ENCODE results near the gene ACBD6. TPM values are rescaled to one million over a fixed set of nuclear protein-coding genes. Genes with fewer than 3 reads are reported as not detected.
"Not testable (repeated sequence)": the region's sequence is repeated elsewhere in the genome, so short reads cannot be mapped to it uniquely, and the experiment has no call there.

The ACBD6 gene
- total and polyA plus RNA-seq, 8 donors: 15.0 to 25.1 (median 18.6) TPM

GRCh38 chr1:180415236-180415848, 87.0 kb downstream of the ACBD6 start:
- TF ChIP-seq CTCF (IDR thresholded peaks at IDR 0.05): no peak
- intact Hi-C loops (cut with DNase I): loop anchor here in 1 of 3 donors (10.0 kb wide), 1 partner anchor 161 kb away; no protein-coding TSS in a partner anchor
- no peak for FAIRE-seq

GRCh38 chr1:180412583-180412982, 89.8 kb downstream of the ACBD6 start:
- Histone ChIP-seq H3K4me1 (no peaks in the 10 kb centered on the region), H3K27ac (no peak overlapping the region), H3K36me3 (no peaks in the 10 kb centered on the region), H3K27me3 (no peaks in the 10 kb centered on the region), H3K9me3 (no peaks in the 10 kb centered on the region), H3K4me3 (no peak overlapping the region)
- DNase-seq (no peak), FAIRE-seq (no peak), ATAC-seq (no peak)
- 97% methylated on average over 4 of the region's 4 CpGs for whole genome bisulfite sequencing, 2 donors
- no peak for TF ChIP-seq CTCF (IDR thresholded peaks at IDR 0.05)
- intact Hi-C loops (cut with DNase I): loop anchor here in 1 of 3 donors (10.0 kb wide), 1 partner anchor 158 kb away; no protein-coding TSS in a partner anchor

More at GRCh38 chr1:180415236-180415848, 87.0 kb downstream of the ACBD6 start:
- Histone ChIP-seq H3K36me3 (no peaks in the 10 kb centered on the region), H3K27ac (no peak overlapping the region), H3K4me3 (no peak overlapping the region), H3K27me3 (no peaks in the 10 kb centered on the region), H3K9me3 (no peaks in the 10 kb centered on the region), H3K4me1 (no peaks in the 10 kb centered on the region)
- DNase-seq: no peak
- WGBS, 2 donors: 95 to 97% methylated on average over 8 of the region's 8 CpGs
- ATAC-seq: peak in 1 of 4 donors; percentile 23

GRCh38 chr1:180408128-180408527, 94.2 kb downstream of the ACBD6 start:
- DNase-seq; FAIRE-seq; H3K9me3 ChIP-seq; H3K27me3 ChIP-seq; H3K4me1 ChIP-seq; H3K36me3 ChIP-seq; ATAC-seq; H3K4me3 ChIP-seq; H3K27ac ChIP-seq; intact Hi-C loops (cut with DNase I): not testable (repeated sequence)
- no CpG with 5 or more reads among the region's 1 CpG for WGBS, 2 donors

- Histone ChIP-seq H3K4me1 (no peaks in the 10 kb centered on the region), H3K9me3 (no peaks in the 10 kb centered on the region), H3K27me3 (no peaks in the 10 kb centered on the region), H3K4me3 (no peak overlapping the region), H3K27ac (no peak overlapping the region), H3K36me3 (no peaks in the 10 kb centered on the region)
- DNase-seq (no peak), FAIRE-seq (no peak), ATAC-seq (no peak)
- intact Hi-C loops (cut with DNase I): no loop called here
- no peak for TF ChIP-seq CTCF (IDR thresholded peaks at IDR 0.05)
- WGBS, 2 donors: 87% methylated on average over 2 of the region's 2 CpGs
Observed at GRCh38 chr1:180407051-180407450, 95.3 kb downstream of the ACBD6 start.

GRCh38 chr1:180402551-180402950, 99.8 kb downstream of the ACBD6 start:
- ATAC-seq (no peak), DNase-seq (no peak), FAIRE-seq (no peak)
- TF ChIP-seq CTCF (IDR thresholded peaks at IDR 0.05): no peak
- H3K36me3 ChIP-seq: no peaks in the 10 kb centered on the region
- WGBS, 2 donors: 90 to 97% methylated on average over 6 of the region's 6 CpGs
- no peak overlapping the region for H3K4me3 ChIP-seq
- H3K9me3 ChIP-seq: no peaks in the 10 kb centered on the region
- no peaks in the 10 kb centered on the region for H3K27me3 ChIP-seq
- no peak overlapping the region for H3K27ac ChIP-seq
- H3K4me1 ChIP-seq: no peaks in the 10 kb centered on the region
- intact Hi-C loops (cut with DNase I): no loop called here

Measured in pancreas (tissue), 10 donors.